Measurements from ENCODE around the gene PIK3R5. TPM values are rescaled to one million over a fixed set of nuclear protein-coding genes. Genes with fewer than 3 reads are reported as not detected.

The PIK3R5 gene
- total RNA-seq, 2 experiments from 2014 or later: 153 to 159 TPM

DNA sequence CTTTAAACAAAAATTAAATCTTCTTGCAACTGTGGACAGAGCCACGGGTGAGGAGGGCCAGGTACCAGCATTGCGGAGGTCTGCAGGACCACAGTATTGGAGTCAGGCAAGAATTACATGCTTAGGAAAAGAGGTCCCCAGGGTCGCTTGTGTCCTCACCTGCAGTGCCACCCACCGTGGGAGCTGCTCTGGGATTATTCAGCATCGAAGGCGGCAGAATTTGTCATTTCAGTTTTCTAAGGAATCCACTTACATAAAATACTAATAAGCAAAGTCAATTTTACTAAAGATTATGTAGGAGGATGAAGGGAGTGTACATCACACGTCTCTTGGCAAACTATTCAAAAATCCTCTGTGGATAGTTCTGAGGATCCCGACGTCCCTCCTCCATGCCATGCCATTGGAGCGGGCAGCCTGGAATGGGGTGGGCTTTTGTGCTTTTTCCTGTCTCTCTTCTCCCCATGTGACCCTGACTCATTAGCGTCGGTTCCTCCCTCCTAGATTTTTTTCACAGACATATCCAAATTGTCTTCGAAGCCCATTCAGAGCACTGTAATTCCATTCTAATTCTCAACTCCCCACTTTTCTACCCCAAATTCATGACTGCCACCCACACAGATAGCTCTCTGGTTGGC lies 95.0 kb downstream of the PIK3R5 start:
- no peaks in the 10 kb centered on the region for H3K36me3 Mint-ChIP-seq (ENCODE audit: low read depth)
- no peak overlapping the region for H3K4me3 Mint-ChIP-seq
- H3K4me1 Mint-ChIP-seq (ENCODE audit: low read depth): peaks cover 29% of the 10 kb centered on the region
- H3K9me3 Mint-ChIP-seq: no peaks in the 10 kb centered on the region
- no peaks in the 10 kb centered on the region for H3K27me3 ChIP-seq (ENCODE audit: control insufficient read depth in 1 of 2, insufficient read depth in 2 of 2, low read length in 2 of 2)
- no peak overlapping the region for H3K27ac ChIP-seq (ENCODE audit: low read depth in 1 of 2, low read length in 2 of 2)
- POLR2A ChIA-PET: no interaction called here
- H3K36me3 ChIP-seq (ENCODE audit: insufficient read depth, low read length): no peaks in the 10 kb centered on the region
- CTCF ChIA-PET: no interaction called here
- ATAC-seq (ENCODE audit: poor library complexity) (no peak), DNase-seq (peak in 1 of 14 experiments; percentile 1)
- no peak overlapping the region for H3K27ac Mint-ChIP-seq
- intact Hi-C loops (cut with DNase I, micrococcal nuclease): no loop called here
- TF ChIP-seq CTCF (IDR thresholded peaks at IDR 0.05): no peak
- H3K4me1 ChIP-seq (ENCODE audit: insufficient read depth, low read length): peaks cover 17% of the 10 kb centered on the region
- no peak overlapping the region for H3K4me3 ChIP-seq (ENCODE audit: low read length)
- no peaks in the 10 kb centered on the region for H3K9me3 ChIP-seq (ENCODE audit: control insufficient read depth in 1 of 2, insufficient read depth in 1 of 2, low read length in 2 of 2)
- H3K27me3 Mint-ChIP-seq: no peaks in the 10 kb centered on the region

DNA sequence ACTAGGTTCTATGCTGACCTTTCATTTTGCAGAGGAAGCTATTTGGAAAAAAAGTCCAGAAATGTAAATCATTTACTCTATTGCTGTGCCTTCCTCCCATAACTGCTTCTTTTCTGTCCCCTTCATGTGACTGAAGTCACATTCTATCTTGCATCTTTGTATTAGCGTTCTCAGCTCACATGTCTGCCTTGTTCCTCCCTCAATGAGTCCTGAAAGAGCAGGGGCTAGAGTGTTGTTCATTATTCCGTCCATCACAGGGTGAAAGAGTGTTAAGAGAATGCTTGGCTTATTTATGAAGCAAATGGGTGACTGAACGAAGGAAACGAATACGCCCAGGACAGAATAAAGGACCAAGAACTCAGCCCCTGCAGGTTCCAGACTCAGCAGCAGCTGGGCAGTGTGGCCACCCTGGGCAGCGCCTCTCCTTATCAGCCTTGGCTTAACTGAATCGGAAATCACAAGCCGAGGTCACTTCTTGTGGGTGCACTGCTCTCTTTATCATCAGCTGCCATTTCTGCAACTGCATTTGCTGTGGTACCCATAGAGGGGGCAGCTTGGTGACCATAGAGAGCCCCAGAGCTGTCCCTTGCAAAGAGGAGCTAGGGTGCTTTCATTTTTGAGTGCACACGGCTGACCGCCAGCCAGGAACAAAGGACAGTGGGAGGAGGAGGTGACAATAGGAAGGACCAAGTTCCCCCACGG lies 96.2 kb downstream of the PIK3R5 start:
- H3K27me3 Mint-ChIP-seq: no peaks in the 10 kb centered on the region
- no peak overlapping the region for H3K4me3 Mint-ChIP-seq
- DNase-seq (peak in 1 of 14 experiments; percentile 3), ATAC-seq (ENCODE audit: poor library complexity) (no peak)
- intact Hi-C loops (cut with DNase I, micrococcal nuclease): no loop called here
- no peaks in the 10 kb centered on the region for H3K36me3 Mint-ChIP-seq (ENCODE audit: low read depth)
- Histone ChIP-seq H3K9me3 (ENCODE audit: control insufficient read depth in 1 of 2, insufficient read depth in 1 of 2, low read length in 2 of 2) (no peaks in the 10 kb centered on the region), H3K4me3 (ENCODE audit: low read length) (no peak overlapping the region), H3K36me3 (ENCODE audit: insufficient read depth, low read length) (no peaks in the 10 kb centered on the region), H3K27ac (ENCODE audit: low read depth in 1 of 2, low read length in 2 of 2) (no peak overlapping the region), H3K27me3 (ENCODE audit: control insufficient read depth in 1 of 2, insufficient read depth in 2 of 2, low read length in 2 of 2) (no peaks in the 10 kb centered on the region), H3K4me1 (ENCODE audit: insufficient read depth, low read length) (peaks cover 17% of the 10 kb centered on the region)
- ChIA-PET POLR2A (no interaction called here), CTCF (no interaction called here)
- no peak overlapping the region for H3K27ac Mint-ChIP-seq
- no peaks in the 10 kb centered on the region for H3K9me3 Mint-ChIP-seq
- H3K4me1 Mint-ChIP-seq (ENCODE audit: low read depth): peaks cover 25% of the 10 kb centered on the region
- TF ChIP-seq CTCF (IDR thresholded peaks at IDR 0.05): no peak

DNA sequence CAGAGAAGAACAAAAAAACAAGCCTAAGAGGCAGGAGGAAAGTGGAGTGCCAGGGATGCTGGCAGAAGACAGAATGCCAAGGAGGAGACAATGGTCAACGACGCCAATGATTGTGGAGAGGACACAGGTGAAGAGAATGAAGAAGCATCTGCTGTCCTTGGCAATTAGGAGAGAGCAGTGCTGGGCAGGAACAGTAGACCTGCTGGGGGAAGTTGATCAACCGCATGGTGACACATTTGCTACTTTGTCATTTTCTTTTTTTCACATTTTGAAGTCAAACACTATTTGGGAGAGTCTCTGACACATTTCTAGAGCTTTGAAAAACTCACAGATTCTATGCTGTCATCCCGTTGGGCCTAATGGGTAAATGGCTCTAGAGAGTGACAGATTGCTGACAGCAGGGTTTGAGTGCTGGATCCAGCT lies 97.0 kb downstream of the PIK3R5 start:
- Mint-ChIP-seq H3K4me3 (no peak overlapping the region), H3K27ac (no peak overlapping the region), H3K9me3 (no peaks in the 10 kb centered on the region), H3K27me3 (no peaks in the 10 kb centered on the region), H3K4me1 (ENCODE audit: low read depth) (peaks cover 25% of the 10 kb centered on the region), H3K36me3 (ENCODE audit: low read depth) (no peaks in the 10 kb centered on the region)
- Histone ChIP-seq H3K36me3 (ENCODE audit: insufficient read depth, low read length) (no peaks in the 10 kb centered on the region), H3K4me1 (ENCODE audit: insufficient read depth, low read length) (peaks cover 17% of the 10 kb centered on the region), H3K9me3 (ENCODE audit: control insufficient read depth in 1 of 2, insufficient read depth in 1 of 2, low read length in 2 of 2) (no peaks in the 10 kb centered on the region), H3K27ac (ENCODE audit: low read depth in 1 of 2, low read length in 2 of 2) (no peak overlapping the region), H3K4me3 (ENCODE audit: low read length) (no peak overlapping the region), H3K27me3 (ENCODE audit: control insufficient read depth in 1 of 2, insufficient read depth in 2 of 2, low read length in 2 of 2) (no peaks in the 10 kb centered on the region)
- intact Hi-C loops (cut with DNase I, micrococcal nuclease): no loop called here
- TF ChIP-seq CTCF (IDR thresholded peaks at IDR 0.05): no peak
- ATAC-seq (ENCODE audit: poor library complexity): no peak
- CTCF ChIA-PET: no interaction called here
- POLR2A ChIA-PET: no interaction called here
- DNase-seq: peak in 2 of 14 experiments; percentile 22 to 26

All from CD4-positive, alpha-beta T cell (primary cell).